ENCODE measurements around the gene CTIF.

Gene CTIF

DNA sequence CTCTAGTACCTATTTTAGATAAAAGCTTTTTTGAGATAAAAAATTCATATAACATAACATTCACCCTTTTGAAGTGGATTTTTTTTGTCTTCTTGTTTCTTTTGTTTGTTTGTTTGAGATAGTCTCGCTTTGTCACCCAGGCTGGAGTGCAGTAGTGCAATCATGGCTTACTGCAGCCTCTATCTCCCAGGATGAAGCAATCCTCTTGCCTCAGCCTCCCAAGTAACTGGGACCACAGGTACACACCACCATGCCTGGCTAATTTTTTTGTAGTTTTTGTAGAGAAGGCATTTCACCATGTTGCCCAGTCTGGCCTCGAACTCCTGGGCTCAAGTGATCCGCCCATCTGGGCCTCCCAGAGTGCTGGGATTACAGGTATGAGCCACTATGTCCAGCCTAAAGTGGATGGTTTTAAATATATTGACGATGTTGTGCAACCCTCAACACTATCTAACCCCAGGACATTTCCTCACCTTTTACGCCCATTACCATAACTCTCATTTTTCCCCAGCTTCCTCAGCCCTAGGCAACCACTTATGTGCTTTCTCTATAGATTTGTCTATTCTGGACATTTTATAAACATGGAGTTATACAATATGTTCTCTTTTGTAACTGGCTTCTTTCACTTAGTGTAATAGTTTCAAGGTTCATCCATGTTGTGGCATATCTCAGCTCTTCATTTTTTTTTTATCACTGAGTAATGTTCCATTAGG, 38.8 kb downstream of the CTIF start:
- DNase-seq: no peak

DNA sequence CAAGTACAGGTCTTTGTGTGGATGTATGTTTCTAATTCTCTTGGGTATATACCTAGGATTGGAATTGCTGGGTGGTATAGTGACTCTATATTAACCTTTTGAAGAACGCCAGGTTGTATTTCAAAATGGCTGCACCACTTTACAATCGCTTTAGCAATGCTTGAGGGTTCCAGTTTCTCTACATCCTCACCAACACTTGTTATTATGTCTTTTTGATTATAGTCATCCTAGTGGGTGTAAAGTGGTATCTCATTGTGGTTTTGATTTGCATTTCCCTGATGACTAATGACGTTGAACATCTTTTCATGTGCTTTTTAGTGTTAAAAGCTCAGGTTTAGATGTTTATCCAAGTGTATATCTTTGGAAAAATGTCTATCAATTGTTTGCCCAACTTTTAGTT, 39.5 kb downstream of the CTIF start:
- no peak for DNase-seq

DNA sequence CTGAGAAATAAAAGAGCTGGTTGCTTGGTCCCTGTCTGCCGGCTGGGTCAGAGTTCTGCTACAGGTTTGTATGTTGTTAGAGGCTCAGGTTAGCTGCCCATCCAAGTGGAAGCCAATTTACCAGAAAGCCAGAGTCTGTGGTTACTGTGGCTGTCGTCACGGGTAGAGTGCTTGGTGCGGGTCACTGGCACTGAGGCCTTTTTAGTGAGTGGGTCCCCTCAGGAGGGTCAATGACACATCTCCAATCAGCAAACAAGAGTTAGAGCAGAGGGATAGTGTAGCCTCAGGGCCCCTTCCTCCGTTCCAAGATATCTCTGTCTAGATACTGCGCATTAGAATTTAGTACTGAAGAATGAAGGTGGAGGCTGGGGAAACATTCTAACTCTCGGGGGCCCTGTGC, 41.2 kb downstream of the CTIF start:
- no peak for DNase-seq

DNA sequence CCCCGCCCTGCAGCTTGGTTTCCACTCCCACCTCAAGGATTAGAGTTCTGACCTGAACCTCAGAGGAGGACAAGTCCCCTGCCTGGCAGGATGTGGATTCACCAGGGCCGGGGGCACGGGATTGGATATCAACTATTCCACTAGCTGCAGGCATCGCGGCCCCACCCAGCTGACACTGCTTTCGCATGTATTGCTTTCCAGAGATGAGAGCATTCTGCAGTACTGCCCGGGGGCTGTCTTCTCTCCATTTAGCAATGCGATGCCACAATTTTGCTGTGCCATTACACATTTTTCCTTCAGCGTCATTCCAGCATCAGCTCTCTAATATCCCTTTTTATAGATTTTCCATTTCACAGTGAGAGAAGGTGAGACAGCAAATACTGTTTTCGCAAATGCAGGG, 42.0 kb downstream of the CTIF start:
- DNase-seq: no peak

DNA sequence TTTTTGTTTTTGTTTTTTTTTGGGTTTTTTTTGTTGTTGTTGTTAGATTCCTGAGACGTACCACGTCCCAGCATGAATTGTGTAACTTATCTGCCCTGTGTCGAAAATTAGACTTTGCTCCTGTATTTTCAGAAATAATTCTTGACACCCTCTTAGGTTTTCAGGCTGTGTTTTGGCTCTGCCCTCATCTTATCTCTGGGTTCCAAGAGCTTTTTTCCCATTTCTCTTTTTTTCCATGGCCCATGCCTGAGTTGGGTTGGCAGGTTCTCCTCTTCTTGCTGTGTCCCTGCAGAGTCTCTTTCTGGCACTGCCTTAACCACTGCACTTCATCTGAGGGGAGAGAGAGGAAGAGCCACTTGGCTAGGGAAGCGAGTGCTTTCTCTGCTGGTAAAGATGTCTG, 42.4 kb downstream of the CTIF start:
- no peak for DNase-seq

DNA sequence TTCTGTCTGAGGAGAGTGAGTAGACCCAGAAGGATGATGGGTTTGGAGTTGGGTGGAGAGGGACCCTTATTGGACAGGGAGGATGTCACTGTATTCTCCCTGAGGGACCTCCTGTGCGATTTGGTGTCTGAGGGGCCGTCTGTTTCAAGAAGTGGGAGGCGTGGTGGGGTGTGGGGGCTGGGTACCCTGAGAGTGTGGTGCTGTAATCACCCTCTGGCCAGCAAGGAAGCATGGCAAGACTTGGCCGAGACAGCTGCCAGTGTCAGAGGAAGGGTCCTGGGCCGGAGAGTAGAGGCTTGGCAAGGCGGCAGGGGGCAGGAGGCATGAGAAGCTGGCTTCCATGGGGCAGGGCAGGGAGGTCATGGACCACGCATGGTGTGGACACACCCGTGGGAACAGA, 43.1 kb downstream of the CTIF start:
- DNase-seq: no peak

DNA sequence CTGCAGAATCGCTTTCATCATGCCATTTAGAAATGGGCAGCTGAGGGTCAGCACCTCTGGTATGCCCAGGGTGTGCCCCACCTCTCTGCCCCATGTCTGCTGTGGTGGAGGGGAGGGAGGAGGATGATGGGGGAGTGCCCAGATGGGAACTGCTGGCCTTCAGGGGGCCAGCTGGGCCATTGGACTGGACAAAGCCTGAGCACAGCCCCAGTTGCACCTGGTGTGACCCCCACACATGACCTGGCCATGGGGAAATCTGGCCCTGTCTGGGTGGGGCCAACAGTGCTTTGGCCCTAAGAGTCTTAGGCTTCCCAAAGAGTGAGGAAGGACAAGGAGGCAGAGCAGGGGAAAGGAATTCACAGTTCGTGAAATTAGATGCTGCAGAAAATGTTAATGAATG, 44.1 kb downstream of the CTIF start:
- no peak for DNase-seq

DNA sequence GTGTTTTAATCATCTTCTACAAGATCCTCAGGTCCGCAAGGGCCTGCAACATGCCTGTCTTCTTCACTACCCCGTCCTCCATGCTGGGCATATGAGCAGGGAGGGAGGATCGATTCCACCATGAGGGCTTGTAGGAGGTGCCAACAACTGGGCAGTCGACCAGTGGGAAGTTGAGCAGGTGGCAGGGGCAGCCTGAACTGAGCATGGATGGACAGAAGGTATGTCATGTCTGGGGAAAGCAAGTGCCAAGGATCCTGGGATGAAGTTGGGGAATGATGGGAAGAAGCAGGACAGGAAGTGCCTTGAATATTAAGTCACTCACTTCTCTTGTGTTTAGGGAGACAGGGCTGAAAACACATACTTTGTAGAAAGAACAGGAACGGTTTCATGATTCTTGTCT, 44.7 kb downstream of the CTIF start:
- DNase-seq: no peak

DNA sequence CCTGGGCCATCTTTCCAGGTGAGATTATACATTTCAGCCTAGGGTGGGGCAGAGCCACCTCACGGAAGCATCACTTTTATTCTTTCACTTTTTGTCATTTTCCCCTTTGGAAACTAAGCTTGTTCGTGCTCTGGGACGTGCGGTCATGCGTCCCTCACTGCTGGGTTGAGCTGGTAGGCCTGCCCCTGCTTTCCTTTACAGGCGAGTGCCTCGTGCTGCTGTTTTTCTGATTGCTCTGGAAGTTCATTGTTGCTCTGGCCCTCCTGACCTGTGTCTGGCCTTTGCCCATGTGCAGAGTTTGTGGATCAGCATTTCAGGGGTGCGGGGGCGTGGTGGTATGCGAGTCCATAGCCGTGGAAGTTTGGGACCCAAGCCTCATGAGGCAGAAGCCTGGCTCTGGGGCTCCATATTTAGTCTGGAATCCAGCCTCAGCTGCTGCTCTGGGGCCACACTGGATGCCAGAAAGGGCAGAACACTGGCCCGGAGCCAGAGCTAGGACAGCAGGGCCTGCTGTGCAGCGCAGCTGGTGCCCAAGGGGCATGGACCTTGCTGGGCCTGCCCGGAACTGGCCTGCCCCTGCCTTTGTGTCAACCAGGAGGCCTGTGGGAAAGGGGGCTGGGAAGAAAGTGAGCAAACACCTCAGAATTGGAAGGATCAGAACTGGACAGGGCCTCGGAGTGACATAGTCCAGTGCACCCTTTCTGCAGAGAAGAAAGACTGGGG, 51.1 kb downstream of the CTIF start:
- no peak for DNase-seq

DNA sequence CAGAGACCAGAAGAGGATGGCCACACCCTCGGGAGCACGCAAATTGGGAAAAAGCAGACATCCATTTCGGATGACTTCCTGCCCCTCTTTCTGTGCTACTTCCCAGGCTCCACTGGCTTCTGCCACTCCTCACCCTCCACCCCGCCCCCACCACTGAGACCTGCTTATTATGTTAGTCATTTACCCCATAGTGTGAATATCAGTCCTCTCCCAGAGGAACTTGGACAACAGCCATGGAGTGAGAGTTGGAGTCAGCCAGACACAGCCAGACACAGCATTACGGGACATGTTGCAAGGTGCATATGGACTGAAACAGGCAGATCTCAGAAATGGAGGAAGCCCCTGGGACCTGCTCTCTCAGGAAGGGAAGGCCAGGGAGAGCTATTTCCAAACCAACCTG, 51.8 kb downstream of the CTIF start:
- DNase-seq: no peak

DNA sequence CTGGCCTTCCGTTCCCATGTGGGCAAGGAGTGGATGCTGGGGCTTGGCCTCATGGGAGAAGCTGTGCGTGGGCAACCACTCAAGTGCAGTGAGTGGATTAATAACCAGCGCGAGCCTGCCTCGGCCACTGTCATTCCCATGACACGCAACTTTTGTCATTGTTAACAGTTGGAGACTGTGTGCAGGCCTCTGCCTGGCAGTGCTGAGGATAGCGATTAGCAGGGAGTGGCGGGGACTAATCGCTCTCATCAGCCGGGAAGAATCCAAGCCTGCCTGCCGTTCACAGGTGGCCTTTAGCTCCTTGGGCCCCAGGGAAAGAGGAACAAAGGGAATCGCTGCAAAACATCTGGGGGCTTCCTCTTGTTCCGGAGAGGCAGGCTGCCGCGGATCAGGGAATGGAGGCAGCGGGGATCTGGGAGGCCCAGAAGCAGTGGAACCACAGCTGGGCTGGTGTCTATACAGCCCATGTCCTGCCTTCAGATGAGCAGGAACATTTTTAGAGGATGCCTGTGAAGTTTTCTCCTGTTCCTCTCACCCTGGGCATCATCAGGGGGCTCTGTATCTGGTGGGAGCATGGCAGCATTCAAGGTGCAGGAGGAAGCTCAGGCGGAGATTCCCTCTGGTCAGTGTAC, 53.8 kb downstream of the CTIF start:
- DNase-seq: no peak

DNA sequence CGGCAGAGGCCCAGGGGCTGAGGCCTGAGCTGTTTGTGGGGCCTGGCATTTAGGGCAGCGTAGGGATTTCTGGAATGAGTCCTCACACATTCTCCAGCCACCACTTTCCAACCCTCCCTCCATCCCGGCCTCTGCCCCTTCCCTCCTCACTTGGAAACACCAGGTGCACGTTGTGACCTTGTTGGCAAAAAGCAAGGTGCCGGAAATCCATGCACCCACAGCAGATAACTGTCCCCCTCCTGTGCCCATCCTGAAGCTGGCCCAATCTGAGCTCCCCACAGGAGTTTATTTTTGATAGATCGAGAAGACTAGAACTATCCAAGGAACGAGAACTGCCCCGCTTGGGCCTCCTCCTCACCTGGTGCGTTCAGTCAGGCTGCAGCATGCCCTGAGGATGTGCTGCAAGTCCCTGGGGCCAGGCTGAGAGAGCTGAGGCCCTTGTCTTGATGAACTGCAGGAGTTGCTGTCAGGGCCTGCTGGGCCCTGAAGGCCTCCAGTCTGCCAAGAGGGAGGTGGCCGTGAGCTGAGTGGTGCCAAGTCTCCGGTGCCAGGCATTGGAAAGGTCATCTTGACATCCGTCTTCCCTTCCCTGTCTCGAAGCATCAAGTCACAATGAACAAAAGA, 55.8 kb downstream of the CTIF start:
- no peak for DNase-seq

DNA sequence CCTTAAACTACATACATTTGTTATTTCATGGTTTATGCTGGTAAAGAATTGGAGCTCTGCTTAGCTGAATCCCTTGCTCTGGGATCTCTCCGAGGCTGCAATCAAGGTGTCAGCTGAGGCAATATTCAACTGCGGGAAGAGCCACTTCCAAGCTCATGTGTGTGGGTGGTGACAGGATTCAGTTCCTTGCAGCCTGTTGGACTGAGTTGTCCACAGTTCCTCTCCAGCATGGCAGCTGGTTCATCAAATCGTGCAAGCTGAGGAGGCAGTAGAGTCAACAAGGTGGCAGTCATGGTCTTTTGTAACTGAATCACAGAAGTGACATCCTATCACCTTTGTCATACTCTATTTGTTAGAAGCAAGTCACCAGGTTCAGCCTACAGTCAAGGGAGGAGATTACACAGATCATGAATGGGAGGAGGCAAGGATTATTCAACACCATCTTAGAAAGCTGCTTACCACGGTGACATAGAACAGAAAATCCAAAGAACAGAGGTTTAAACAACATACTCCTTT, 56.9 kb downstream of the CTIF start:
- DNase-seq: no peak

DNA sequence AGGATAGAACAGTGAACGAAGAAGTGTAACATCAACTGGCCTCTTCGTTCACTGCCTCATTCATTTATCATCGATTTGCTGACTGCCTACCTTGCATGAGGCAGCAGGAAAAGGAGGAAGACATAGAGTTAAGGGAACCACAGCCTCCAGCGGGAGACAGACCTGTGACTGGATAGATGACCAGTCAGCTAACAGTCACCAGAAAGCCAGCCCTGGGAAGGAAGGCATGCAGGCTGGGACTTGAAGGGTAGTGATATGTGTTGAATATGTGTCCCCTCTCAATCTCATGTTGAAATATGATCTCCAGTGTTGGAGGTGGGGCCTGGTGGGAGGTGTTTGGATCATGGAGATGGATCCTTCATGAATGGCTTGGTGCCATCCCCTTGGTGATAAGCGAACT, 58.3 kb downstream of the CTIF start:
- no peak for DNase-seq

DNA sequence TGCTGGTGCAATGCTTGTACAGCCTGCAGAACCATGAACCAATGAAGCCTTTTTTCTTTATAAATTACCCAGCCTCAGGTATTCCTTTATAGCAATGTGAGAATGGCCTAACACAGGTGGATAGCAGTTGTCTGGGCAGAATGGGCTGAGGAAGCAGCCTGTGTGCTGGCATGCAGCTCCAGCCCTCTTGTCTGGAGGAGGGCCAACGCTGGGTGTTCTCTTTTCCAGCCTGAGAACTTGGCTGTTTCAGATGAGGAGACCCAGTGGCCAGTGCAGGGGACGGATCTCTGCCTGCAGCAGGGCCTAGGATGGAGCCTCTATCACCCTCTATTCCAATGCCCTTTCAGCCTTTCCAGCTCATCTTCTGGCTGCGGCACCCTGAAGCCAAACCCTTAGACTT, 58.8 kb downstream of the CTIF start:
- DNase-seq: no peak

DNA sequence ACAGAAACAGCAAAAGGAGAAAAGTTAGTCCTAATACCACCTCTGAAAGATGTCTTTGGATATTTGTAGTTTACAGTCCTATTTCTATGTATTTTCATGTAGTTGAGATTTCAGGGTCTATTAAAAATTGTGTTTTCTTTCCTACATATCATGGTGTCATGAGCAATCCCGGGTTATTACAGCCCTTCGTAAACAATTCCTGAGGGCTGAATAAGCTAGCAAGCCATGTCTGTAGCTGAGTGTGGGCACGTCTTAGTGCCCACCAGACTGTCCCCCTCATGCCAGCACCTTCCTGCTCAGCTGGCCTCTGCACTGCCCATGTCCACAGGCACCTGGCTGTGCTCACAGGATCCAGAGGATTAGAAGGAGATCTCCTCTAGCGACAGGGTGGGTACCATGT, 60.6 kb downstream of the CTIF start:
- no peak for DNase-seq

DNA sequence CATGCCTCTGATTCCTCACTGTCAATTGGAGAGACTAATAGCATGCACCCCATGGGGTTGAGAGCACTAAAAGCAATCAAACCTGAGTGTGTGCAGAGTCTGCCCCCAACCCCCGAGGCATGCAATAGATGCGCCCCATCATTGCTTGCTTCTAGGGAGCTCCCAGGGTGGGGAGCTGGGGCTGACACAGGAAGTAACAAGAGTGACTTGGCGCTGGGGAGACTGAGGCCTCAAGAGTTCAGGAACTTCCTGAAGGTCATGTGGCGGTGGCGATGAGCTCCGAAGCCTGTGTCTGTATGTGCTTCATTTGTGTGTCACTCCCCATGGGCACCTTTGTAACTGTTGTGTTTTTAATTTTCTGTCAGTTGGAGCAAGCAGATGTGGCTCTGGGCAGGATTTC, 61.2 kb downstream of the CTIF start:
- no peak for DNase-seq

DNA sequence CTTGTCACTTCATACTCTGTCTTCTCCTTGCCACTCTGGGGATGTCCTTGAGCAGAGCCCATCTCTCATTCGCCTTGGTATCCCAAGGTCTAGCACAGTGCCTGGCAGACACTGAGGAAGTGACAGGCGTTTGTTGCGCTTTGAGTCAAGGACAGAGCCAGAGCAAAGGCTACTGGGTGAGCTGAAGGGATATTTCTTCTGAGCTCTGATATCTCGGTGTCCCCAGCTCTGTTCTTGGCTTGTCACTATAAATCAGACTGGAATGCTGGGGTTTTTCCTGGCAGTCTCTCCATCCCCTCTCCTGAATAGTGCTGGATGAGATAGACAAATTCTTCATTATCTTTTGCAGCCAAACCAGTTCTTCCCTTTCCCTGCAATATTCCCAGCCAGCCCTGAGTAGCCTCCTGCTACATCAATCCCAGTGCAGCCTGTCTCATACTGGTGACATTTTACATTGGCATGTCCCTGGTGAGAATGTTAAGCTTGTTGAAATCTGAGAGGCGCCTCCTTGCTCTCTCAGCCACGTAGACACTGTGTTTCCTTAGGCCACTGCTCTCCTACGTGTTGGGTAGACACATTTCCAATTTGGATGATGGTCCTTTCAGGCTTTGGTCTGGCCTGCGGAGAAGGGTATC, 61.7 kb downstream of the CTIF start:
- DNase-seq: no peak

DNA sequence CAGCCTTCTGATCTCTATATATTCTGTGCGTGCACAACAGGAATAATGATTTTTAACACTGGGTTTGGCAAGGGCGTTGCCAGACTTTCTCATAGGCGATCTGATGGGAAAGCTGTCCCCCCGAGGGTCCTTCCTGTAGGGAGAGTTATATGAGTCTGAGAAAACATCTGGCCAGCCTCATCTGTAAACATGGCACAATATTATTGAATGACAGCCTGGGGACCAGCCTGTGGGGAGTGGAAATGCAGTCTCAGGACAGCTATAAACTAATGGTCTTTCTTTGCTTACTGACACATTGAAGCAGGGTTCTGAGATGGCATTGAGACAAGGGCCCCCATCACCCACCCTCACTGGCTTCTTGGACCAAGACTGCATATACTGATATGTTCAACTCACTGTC, 62.5 kb downstream of the CTIF start:
- no peak for DNase-seq

DNA sequence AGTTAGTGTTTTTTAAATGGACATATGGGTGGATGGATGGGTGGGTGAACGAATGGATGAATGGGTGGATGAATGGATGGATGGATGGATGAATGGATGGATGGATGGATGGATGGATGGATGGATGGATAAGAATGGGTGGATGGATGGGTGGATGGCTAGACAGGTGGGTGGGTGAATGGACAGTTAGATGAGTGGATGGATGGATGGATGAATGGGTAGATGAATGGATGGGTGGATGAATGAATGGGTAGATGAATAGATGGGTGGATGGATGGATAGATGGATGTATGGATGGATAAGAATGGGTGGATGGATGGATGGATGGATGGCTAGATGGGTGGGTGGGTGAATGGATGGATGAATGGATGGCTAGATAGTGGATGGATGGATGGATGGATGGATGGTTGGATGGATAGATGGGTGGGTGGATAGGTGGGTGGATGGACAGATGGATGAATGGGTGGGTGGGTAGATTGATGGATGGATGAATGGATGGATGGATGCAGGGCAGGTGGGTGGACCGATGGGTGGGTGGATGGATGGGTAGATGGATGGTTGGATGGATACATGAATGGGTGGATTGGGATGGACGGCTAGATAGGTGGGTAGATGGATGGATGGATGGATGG, 64.0 kb downstream of the CTIF start:
- DNase-seq: no peak

DNA sequence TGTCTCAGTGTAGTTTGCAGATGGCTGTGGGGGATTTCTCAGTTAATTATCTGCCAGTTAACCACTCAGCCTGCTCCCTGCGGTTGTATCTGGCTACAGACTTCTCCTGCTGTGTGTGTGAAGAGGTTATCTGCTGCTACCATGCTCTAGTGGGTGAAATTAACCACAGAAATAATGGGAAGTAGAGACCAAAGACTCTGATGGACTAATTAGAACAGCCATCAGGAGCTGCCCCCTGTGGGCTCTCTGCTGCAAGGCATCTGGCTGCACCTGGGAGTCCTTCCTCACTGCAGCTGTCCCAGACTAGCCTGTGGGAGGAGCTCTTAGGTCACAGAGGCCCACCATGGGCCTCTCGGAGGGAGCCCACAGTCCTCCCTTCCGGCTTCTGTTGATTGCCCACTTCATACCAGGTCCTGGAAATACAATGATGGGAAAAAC, 66.6 kb downstream of the CTIF start:
- no peak for DNase-seq

All from activated CD4-positive, alpha-beta T cell treated with anti-CD3 and anti-CD28 coated beads, Interleukin-2, Interleukin-6, amounts not matched to agents 100 ng/mL and 50 ng/mL, durations not matched to agents 16 hours and 8 hours (primary cell).